ENCODE data around the gene LMNB1.
"Not testable (repeated sequence)": the region's sequence is repeated elsewhere in the genome, so short reads cannot be mapped to it uniquely, and the experiment has no call there.

Gene LMNB1, protein sequence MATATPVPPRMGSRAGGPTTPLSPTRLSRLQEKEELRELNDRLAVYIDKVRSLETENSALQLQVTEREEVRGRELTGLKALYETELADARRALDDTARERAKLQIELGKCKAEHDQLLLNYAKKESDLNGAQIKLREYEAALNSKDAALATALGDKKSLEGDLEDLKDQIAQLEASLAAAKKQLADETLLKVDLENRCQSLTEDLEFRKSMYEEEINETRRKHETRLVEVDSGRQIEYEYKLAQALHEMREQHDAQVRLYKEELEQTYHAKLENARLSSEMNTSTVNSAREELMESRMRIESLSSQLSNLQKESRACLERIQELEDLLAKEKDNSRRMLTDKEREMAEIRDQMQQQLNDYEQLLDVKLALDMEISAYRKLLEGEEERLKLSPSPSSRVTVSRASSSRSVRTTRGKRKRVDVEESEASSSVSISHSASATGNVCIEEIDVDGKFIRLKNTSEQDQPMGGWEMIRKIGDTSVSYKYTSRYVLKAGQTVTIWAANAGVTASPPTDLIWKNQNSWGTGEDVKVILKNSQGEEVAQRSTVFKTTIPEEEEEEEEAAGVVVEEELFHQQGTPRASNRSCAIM

DNA sequence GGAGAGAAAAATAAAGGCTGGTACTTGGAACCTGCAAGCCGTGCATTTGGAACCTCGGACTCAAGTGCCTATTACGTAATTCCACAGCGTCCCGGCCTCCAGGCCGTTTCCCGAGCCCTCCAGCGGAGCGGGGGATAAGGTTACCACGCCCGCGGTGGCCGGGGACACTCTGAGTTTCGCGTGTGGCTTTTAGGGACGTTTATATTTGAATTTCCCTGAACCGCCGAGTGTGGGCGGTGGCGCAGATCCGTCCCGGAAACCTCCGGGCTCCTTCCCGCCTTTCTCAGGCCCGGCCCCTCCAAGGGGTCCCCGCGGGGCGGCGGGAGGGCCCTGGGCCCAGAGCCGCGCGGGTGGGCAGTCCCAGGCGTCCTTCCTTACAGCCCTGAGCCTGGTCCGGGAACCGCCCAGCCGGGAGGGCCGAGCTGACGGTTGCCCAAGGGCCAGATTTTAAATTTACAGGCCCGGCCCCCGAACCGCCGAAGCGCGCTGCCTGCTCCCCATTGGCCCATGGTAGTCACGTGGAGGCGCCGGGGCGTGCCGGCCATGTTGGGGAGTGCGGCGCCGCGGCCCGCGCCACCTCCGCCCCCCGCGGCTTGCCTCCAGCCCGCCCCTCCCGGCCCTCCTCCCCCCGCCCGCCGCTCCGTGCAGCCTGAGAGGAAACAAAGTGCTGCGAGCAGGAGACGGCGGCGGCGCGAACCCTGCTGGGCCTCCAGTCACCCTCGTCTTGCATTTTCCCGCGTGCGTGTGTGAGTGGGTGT is at the start of gene LMNB1:
Gene LMNB1 (plus strand): TSS at position 638 of the 758 bp plus-strand sequence. CDS start 373 bp downstream, outside the sequence.
- DNase-seq = peak; percentile 94 to 98

DNA sequence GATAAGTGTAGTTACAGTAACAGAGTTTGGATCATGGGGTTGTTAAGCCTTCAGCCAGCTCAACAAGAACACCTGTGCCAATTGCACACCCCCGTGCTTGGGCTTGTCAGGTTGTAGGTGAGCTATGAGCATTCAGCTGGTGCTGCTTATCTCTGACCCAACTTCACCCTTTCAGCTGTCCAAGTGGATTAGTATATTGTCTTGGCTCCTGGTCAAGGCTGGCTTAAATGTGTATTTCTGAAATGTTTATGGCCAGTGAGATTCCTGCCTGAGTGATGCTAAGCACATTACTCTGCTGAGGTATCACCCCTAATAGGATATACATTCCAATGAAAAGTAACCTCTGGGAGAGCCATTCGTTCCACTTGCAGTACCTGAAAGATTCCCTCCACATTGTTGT is 44.2 kb upstream of the LMNB1 start:
- DNase-seq = no peak

DNA sequence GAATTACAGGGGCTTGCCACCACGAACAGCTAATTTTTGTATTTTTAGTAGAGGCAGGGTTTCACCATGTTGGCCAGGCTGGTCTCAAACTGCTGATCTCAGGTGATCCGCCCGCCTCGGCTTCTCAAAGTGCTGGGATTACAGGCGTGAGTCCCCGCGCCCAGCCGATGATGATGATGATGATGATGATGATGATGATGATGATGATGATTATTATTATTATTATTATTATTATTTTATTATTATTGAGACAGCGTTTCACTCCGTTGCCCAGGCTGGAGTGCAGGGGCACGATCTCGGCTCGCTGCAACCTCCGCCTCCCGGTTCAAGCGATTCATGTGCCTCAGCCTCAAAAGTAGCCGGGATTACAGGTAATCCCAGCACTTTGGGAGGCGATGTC is 42.4 kb upstream of the LMNB1 start:
- not testable (repeated sequence) for DNase-seq

DNA sequence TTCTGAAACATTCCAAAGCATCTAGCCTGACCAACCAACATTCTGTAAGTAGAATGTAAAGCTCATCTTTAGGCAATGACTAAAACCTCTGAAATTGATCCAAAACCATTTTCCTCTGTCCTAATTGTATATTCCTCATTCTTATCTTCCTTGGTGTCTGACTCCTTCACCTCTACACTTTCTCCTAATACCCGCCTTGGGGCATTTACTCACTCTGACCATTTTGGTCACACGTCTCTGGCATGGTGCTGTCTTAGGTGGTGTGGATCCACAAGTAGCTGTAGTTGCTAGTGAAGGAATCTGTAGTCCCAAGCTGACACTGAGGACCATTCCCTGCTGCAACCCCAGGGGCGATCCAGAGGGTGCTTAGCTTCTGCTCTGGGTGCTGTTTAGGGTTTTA is 40.8 kb upstream of the LMNB1 start:
- no peak for DNase-seq

DNA sequence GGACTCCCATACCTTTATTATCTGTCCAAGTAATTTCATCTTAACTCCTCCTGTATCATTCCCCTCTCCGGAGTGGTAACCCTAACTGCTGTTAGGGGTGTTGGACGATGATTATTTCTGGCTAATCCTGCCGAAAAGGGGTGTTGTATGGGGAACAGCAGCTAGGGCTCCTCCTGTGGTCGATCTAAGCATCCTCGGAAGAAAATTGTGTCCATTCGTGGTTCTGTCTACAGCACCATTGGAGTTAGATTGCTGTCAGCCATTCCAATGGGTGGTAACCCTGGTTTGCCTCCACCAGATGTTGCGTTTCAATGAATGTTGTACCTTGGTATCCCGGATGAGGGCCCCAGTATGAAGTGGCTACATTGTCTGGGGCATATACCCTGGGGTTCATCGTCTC is 35.6 kb upstream of the LMNB1 start:
- DNase-seq = no peak

- no peak for DNase-seq
Observed at GRCh38 chr5:126742425-126742824, 34.5 kb upstream of the LMNB1 start.

GRCh38 chr5:126744836-126745235 is 32.1 kb upstream of the LMNB1 start:
- no peak for DNase-seq

DNA sequence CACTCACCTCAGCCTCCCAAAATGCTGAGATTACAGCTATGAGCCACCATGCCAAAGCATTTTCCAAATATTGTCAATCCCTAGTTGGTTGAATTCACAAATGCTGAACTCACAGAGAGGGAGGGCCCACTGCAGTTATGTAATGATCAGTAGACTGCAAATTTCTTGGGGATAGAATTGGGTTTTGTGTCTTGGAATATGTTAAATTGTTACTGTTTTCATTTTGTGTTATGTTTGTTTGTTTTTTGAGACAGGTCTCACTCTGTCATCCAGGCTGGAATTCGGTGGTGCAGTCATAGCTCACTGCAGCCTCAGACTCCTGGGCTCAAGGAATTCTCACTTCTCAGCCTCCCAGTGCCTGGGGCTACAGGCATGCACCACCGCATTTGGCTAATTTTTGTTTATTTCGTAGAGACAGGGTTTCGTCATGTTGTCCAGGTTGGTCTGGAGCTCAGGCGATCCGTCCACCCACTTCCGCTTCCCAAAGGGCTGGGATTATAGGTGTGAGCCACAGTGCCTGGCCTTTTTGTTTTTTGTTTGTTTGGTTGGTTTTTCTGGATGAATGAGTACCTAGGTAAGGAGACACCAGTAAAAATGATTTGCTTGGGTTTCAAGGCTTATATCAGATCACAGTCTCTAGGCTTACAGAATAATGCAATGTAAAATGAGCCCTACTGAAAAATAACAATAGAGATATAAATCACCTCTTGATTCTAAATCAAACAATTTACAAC is 31.5 kb upstream of the LMNB1 start:
- DNase-seq = no peak

DNA sequence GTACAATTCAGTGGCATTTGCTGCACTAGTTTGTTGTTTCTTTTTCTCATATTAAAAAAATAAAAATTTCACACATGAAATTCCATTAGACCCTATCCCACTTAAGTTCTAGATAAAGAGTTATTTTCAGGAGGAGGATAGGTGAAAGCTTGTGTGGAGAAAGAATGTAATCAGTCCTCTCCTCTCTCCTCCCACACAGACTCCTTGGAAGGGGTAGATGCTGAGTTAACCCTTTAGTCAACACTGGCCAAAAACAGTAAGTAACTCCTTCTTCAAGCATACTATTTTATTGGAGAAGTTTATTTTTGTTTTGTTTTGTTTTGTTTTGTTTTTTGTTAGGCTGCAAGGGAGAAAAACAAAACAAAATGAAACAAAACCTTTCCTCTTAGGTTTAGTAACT is 30.6 kb upstream of the LMNB1 start:
- DNase-seq = no peak

DNA sequence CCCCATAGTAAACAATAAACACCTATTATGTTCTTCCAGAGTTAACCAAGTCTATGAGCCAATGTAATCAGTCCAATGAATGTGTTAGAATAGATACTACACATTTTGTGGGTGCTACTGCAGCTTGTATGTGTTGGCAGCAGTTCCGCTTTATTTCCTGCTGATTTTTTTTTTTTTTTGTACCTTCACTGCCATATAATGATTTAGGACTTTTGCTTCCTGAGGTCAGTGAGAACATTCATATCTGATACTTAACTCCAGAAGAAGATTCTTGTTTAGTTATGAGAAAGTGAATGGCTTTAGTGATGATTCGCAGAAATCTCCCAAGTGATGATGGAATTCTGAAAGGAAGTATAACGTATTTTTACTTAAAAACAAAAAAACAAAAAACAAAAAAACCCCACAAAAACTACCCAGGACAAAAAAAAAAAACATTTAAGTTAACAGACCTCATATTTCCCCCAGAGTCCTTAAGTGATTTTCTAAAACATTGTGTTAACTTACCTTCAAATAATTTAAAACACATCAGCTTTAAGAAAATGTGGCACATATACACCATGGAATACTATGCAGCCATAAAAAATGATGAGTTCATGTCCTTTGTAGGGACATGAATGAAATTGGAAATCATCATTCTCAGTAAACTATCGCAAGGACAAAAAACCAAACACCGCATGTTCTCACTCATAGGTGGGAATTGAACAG is 24.7 kb upstream of the LMNB1 start:
- no peak for DNase-seq

DNA sequence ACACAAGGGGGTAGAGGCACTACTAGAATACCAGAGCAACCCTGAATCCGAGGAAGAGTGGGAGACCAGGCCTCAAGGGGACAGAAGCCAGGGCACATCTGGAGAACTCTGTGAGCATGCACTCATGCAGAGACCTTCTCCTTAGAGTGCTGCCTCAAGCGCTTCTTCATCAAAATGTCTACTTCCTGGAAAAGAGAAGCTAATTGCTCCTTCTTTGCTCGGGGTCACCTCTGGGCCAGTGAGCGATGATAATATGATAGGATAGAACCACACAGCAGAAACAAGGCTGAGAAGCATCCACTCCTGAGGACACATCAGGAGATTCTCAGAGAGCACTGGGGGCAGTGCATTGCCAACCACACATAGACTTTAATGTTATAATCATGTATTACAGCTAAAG is 23.7 kb upstream of the LMNB1 start:
- no peak for DNase-seq

DNA sequence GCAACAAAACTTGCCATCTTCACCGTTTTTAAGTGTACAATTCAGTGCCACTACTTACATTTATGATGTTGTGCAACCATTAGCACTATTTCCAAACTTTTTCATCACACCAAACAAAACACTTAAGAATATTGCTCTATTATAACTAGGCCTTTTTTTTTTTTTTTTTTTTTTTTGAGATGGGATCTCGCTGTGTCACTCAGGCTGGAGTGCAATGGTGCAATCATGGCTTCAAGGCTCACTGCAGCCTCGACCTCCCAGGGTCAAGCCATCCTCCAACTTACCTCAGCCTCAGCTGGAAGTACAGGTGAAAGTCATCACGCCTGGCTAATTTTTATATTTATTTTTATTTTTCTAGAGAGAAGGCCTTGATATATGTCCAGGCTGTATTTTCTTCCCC is 22.3 kb upstream of the LMNB1 start:
- DNase-seq = no peak

DNA sequence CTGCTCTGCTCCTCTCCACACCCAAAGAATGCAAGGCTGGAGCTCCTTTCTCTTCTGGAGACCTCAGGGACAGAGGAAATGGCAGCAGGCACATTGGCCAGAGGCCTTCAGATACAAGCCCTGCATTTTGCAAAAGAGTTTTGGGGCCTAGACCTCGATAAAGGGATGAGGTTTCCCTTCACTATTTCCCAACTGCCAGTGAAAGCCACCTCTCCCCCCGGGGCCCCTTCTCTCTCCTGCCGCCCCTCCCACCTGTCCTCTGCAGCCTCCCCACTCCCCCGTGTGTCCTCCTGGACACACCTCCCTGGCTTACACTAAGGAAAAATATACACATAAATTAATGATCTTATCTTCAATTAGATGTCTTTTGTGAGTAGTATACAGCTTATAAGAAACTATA is 21.3 kb upstream of the LMNB1 start:
- no peak for DNase-seq

GRCh38 chr5:126757713-126758357 is 19.1 kb upstream of the LMNB1 start:
- DNase-seq = no peak

- no peak for DNase-seq
Observed at GRCh38 chr5:126763371-126763770, 13.6 kb upstream of the LMNB1 start.

DNA sequence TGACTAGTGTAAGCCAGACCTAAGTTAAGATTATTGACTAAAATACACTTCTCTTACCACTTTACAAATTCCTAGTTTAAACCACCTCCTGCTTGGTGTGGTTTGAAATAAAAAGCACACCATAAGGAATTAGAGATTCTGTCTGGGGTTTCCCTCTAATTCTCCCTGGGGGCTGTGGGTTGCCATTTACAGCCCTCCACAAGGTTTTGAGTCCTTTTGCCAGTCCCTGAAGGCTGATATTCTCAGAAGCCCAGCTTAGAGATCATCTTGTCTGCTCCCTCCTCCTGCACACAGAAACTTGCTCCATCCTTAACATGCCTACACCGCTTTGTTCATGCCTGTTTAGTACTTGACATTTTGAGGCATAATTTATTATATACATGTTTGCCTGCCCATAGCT is 7.2 kb upstream of the LMNB1 start:
- DNase-seq = no peak

GRCh38 chr5:126773536-126773935 is 3.4 kb upstream of the LMNB1 start:
- not testable (repeated sequence) for DNase-seq

DNA sequence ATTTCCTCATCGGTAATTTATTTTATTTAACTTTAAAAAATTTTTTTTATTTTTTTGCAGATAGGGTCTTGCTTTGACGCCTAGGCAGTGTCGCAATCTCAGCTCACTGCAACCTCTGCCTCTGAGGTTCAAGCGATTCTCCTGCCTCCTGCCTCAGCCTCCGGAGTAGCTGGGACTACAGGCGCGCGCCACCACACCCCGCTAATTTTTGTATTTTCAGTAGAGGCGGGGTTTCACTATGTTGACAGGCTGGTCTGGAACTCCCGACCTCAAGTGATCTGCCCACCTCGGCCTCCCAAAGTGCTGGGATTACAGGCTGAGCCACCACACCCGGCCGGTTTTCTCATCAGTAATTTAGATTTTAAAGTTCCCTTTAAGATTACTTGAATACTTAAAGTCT is 2.3 kb upstream of the LMNB1 start:
- not testable (repeated sequence) for DNase-seq

DNA sequence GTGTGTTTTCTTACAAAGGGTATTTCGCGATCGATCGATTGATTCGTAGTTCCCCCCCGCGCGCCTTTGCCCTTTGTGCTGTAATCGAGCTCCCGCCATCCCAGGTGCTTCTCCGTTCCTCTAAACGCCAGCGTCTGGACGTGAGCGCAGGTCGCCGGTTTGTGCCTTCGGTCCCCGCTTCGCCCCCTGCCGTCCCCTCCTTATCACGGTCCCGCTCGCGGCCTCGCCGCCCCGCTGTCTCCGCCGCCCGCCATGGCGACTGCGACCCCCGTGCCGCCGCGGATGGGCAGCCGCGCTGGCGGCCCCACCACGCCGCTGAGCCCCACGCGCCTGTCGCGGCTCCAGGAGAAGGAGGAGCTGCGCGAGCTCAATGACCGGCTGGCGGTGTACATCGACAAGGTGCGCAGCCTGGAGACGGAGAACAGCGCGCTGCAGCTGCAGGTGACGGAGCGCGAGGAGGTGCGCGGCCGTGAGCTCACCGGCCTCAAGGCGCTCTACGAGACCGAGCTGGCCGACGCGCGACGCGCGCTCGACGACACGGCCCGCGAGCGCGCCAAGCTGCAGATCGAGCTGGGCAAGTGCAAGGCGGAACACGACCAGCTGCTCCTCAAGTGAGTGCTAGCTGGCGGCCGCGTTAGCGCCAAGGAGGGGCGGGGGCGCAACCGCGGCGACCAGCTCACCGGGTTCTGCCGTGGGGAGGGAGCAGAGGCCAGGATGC is 480 bp downstream of the LMNB1 start:
- DNase-seq = no peak

DNA sequence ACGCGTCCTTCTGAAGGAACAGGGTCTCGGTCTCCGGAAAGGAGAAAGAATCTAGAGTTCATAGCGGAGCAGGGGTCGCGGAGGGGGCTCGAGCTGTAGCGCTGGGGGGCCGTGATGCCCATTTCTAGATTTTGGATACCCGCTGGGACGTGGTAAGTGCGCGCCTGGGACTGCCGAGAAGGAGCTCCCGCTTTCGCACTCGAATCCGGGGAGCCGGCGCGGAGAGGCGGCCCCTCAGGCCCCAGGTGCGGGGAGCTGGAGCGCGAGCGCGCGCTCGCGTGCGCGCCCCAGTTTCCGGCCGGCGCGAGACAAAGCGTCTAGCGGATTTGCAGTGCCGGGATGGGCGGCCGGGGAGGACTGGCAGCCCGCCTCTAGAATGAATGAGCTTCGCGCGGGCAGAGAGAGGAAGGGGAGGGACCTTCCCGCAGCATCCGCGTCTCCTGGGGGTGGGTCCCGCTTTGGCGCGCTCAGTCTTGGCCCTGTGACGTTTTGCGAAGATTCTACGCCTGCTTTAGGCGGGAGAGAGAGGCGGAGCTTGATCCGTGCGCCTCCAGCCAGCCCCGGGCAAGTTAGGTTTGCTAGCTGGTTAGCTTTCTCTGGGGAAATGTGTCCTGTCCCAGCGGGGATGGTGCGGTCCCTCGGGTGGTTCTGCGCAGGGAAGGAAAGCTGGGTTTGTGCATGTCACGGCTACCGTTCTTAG is 1.2 kb downstream of the LMNB1 start:
- peak; percentile 94 to 98 for DNase-seq

Measured in SW 1271 (cell line).